Measurements from ENCODE around the gene WDFY2. TPM values are rescaled to one million over a fixed set of nuclear protein-coding genes. Genes with fewer than 3 reads are reported as not detected.

WDFY2 gene
- total RNA-seq, 1 experiment from 2014 or later = 26.4 TPM

GRCh38 chr13:51805313-51805712 lies 221.1 kb downstream of the WDFY2 start:
- Mint-ChIP-seq H3K9me3 (no peaks in the 10 kb centered on the region), H3K4me3 (peak overlapping the region; percentile 77 to 88)
- WGBS (ENCODE audit: extremely low coverage, insufficient read length, low lambda C conversion rate) = no CpG with 5 or more reads among the region's 4 CpGs

More at GRCh38 chr13:51805313-51805712, 221.1 kb downstream of the WDFY2 start:
- no peak overlapping the region for H3K56ac ChIP-seq (ENCODE audit: insufficient read length, low read depth, low read length)
- H3K27me3 ChIP-seq (ENCODE audit: insufficient read depth, low read length) = no peaks in the 10 kb centered on the region
- no peak overlapping the region for H2BK20ac ChIP-seq (ENCODE audit: low read depth, low read length, poor library complexity, severe bottlenecking)
- H3K4me2 ChIP-seq (ENCODE audit: insufficient read depth, insufficient read length, low read length) = no peak overlapping the region
- H3K14ac ChIP-seq (ENCODE audit: insufficient read depth, low read length) = no peak overlapping the region
- H2AFZ ChIP-seq (ENCODE audit: low read length) = no peak overlapping the region
- H3K23me2 ChIP-seq (ENCODE audit: insufficient read length, low read depth, low read length, poor library complexity, severe bottlenecking) = peaks cover 4% of the 10 kb centered on the region
- H4K20me1 ChIP-seq (ENCODE audit: control insufficient read depth, insufficient read depth, insufficient read length) = no peaks in the 10 kb centered on the region
- H4K8ac ChIP-seq (replicated peaks; ENCODE audit: insufficient read length, low read depth, low read length) = no peak overlapping the region
- no peak overlapping the region for H2BK12ac ChIP-seq (ENCODE audit: insufficient read length, low read depth, low read length)
- DNase-seq = no peak
- H3K9ac ChIP-seq (ENCODE audit: extremely low read depth, insufficient read length, low read length) = no peak overlapping the region
- H4K91ac ChIP-seq (ENCODE audit: insufficient read length, low read depth, low read length) = no peak overlapping the region
- H3K23ac ChIP-seq (ENCODE audit: insufficient read length, low read depth, low read length) = no peak overlapping the region
- no peak overlapping the region for H3T11ph ChIP-seq (ENCODE audit: low read length)
- H3K9me3 ChIP-seq (ENCODE audit: control insufficient read depth, low read depth, low read length) = no peaks in the 10 kb centered on the region
- H2BK5ac ChIP-seq (ENCODE audit: insufficient read length, low read length) = no peak overlapping the region
- no peak overlapping the region for H2BK120ac ChIP-seq (ENCODE audit: low read depth, low read length, poor library complexity, severe bottlenecking)
- H3K27ac Mint-ChIP-seq = no peak overlapping the region
- no peaks in the 10 kb centered on the region; the same call in none of the 2 replicates for H3K27me3 Mint-ChIP-seq (ENCODE audit: low read depth)
- no peak overlapping the region for H3K4ac ChIP-seq (ENCODE audit: low read depth, low read length)
- no peak overlapping the region for H2AK5ac ChIP-seq (ENCODE audit: insufficient read length, low read length)
- H2BK15ac ChIP-seq (ENCODE audit: low read depth, low read length) = no peak overlapping the region
- TF ChIP-seq, protein P1, sequence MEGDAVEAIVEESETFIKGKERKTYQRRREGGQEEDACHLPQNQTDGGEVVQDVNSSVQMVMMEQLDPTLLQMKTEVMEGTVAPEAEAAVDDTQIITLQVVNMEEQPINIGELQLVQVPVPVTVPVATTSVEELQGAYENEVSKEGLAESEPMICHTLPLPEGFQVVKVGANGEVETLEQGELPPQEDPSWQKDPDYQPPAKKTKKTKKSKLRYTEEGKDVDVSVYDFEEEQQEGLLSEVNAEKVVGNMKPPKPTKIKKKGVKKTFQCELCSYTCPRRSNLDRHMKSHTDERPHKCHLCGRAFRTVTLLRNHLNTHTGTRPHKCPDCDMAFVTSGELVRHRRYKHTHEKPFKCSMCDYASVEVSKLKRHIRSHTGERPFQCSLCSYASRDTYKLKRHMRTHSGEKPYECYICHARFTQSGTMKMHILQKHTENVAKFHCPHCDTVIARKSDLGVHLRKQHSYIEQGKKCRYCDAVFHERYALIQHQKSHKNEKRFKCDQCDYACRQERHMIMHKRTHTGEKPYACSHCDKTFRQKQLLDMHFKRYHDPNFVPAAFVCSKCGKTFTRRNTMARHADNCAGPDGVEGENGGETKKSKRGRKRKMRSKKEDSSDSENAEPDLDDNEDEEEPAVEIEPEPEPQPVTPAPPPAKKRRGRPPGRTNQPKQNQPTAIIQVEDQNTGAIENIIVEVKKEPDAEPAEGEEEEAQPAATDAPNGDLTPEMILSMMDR (conservative IDR thresholded peaks at IDR 0.05) = no peak
- peaks cover 41 to 46% of the 10 kb centered on the region in 2 experiments for H3K4me1 Mint-ChIP-seq
- H3K4me1 ChIP-seq (ENCODE audit: insufficient read depth, low read length) = peaks cover 3% of the 10 kb centered on the region; the same call in 1 of the 2 replicates
- peaks cover 0 to 2% (median 0%) of the 10 kb centered on the region in 3 experiments; a peak in 2 of 7 replicates for H3K36me3 Mint-ChIP-seq (ENCODE audit: insufficient read depth in 1 of 3, low read depth in 3 of 3)
- no peaks in the 10 kb centered on the region for H3K79me1 ChIP-seq (ENCODE audit: insufficient read depth, low read depth, low read length, poor library complexity, severe bottlenecking)
- H3K18ac ChIP-seq (ENCODE audit: insufficient read length, low read depth, low read length) = no peak overlapping the region
- no peaks in the 10 kb centered on the region for H3K79me2 ChIP-seq (ENCODE audit: insufficient read depth, low read length)
- H3K27ac ChIP-seq (ENCODE audit: insufficient read length, low read depth, low read length) = no peak overlapping the region
- H4K5ac ChIP-seq (ENCODE audit: insufficient read length, low read depth, low read length) = no peak overlapping the region
